ENCODE measurements around the gene HSH2D. TPM values are rescaled to one million over a fixed set of nuclear protein-coding genes. Genes with fewer than 3 reads are reported as not detected.
A peak's percentile ranks its signal among the peaks of the same experiment; 100 is the strongest.
"Not testable (repeated sequence)": the region's sequence is repeated elsewhere in the genome, so short reads cannot be mapped to it uniquely, and the experiment has no call there.

Gene HSH2D
- total RNA-seq, 2 donors from 2014 or later, result 23.9 to 49.8 TPM

DNA sequence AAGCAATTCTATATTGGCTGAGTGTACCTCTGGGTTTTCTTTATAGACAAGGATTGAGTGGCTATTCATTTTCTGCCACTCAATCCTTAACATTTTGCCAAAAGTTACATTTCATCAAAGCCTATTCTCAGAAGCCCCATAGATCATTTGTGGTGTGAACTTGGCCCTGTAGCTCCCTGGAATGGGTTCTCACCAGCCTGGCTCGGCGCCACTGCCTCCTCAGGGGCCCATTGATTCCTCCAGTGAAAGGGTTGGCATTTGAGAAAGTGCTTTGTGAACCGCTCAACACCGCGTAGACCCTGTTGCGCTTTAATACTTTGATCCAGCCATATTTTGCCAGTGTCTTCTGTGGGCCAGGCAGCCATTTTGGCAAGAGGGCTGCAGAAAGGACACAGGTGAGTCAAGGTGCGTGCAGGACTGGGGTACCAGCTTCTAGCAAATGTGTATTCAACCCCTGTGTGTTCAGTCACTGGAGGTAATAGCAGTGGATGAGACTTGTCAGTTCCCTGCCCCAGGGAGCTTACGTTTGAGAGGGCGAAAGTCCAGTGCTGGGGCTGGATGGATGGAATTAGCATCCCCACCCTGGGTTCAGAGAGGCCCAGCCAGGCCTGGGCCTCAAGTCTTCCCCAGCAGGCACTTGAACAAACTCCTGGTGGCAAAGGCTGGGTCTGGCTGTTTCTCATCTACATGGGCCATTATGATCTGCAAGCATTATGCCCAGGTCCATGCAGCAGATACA lies 28.0 kb upstream of the HSH2D start:
- ATAC-seq (no peak), DNase-seq (ENCODE audit: low spot score in 2 of 2) (no peak)
- Mint-ChIP-seq H3K36me3 (peaks cover 22 to 27% of the 10 kb centered on the region in 2 donors), H3K27ac (peak overlapping the region; percentile 38 to 93), H3K9me3 (no peaks in the 10 kb centered on the region)

DNA sequence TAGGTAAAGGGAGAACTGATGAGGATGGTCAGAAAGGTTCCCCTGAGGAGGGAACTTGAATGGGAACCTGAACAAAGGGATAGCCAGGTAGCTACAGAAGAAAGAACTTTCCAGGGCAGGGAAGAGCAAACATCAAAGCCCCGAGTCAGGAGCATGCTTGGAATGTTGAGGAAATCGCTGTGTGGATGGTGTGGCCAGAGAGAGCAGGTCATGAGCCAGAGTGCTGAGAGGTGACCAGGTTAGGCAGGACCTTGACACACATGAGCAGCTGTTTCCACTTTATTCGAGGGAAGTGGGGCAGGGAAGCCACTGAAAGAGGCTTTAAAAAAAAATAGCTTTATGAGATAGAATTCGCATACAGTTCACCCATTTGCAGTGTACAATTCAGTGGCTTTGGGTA lies 27.4 kb upstream of the HSH2D start:
- DNase-seq (ENCODE audit: low spot score in 2 of 2) (no peak), ATAC-seq (no peak)
- no peaks in the 10 kb centered on the region for H3K9me3 Mint-ChIP-seq
- peak overlapping the region; percentile 38 to 93 for H3K27ac Mint-ChIP-seq
- peaks cover 22 to 27% of the 10 kb centered on the region in 2 donors for H3K36me3 Mint-ChIP-seq

DNA sequence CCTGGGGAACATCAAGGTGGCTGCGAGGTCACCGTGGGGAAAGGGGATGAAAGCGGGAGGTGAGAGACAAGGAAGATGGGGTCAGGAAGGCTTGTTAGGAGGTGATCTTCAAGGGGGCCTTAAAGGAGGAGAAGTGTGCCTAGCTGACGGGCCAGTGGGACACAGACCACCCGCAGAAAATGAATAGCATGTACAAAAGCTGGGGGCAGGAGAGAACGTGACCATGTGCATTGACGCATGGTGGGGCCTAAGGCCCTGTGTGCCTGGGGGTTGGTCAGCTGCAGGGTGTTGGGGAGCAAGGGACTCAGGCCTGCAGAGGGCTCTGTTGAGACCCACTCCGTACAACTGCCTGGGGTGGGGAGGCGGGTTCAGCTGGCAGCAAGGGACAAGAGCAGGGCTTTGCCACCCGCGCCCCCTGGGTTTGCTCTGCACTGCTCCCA lies 25.9 kb upstream of the HSH2D start:
- no peak for DNase-seq (ENCODE audit: low spot score in 2 of 2)
- H3K27ac Mint-ChIP-seq, result peak overlapping the region; percentile 73 to 91
- peaks cover 12 to 15% of the 10 kb centered on the region in 2 donors for H3K36me3 Mint-ChIP-seq

DNA sequence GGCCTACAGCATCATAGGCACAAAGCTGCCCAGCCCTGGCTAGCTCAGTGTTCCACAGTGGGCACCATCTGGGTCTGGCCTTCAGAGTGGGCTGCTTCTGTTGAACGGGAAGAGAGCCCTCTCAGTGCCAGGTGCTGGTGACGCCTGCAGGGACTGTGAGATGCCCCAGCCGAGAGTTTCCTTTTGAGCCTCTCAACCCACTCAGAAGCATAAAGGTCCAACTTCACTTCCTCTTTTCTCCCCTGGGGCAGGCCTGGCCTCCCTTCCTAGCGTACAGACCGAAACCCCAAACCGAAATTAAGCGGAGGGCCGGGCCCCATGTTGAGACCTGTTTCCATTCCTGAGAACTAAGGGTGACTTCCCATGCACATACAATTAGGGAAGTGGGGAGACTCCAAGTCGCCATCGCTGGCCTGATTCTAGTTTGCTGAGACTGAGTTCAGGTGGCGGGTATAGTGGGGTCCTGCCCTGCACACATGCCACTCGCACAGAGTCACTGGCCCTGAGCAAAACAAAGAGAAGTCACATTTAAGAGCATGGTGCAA lies 24.9 kb upstream of the HSH2D start:
- H3K36me3 Mint-ChIP-seq, result peaks cover 9 to 14% of the 10 kb centered on the region in 2 donors
- DNase-seq (ENCODE audit: low spot score in 2 of 2), result peak; percentile 34 to 73
- H3K27ac Mint-ChIP-seq, result peak overlapping the region; percentile 60 to 91
- no peaks in the 10 kb centered on the region for H3K9me3 Mint-ChIP-seq
- peak; percentile 70 to 80 for ATAC-seq

More for the DNA sequence above, 25.9 kb upstream of the HSH2D start:
- ATAC-seq, result no peak
- H3K9me3 Mint-ChIP-seq, result no peaks in the 10 kb centered on the region

DNA sequence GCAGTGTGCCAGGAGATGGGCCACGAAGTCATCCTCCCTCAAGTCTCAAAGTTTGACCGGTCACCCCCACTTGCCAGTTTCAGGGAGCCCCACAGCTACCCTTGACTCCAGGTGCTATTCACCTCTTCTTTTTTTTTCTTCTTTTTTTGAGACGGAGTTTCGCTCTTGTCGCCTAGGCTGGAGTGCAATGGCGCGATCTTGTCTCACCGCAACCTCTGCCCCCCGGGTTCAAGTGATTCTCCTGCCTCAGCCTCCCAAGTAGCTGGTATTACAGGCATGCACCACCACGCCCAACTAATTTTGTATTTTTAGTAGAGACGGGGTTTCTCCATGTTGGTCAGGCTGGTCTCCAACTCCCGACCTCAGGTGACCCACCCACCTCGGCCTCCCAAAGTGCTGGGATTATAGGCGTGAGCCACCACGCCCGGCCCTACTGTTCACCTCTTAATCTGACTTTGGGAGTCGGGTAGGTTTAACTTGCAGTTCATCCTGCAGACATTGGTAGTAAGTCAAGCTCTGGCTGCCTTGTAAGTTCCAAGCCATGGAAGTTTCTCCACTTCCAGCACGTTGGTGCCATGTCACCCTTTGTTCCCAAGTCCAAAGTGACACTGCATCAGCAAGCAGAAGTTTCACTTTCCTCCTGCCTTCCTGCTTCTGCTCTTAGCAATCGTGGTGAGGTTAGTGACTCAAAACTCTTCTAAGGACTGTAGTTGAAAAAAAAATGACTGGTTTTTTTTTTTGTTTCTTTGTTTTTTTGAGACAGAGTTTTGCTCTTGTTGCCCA lies 24.2 kb upstream of the HSH2D start:
- H3K36me3 Mint-ChIP-seq, result peaks cover 13 to 17% of the 10 kb centered on the region in 2 donors
- ATAC-seq (peak; percentile 80 to 87), DNase-seq (ENCODE audit: low spot score in 2 of 2) (peak in 1 of 2 donors; percentile 43)
- H3K27ac Mint-ChIP-seq, result peak overlapping the region; percentile 91 to 95
- H3K9me3 Mint-ChIP-seq, result not testable (repeated sequence)

DNA sequence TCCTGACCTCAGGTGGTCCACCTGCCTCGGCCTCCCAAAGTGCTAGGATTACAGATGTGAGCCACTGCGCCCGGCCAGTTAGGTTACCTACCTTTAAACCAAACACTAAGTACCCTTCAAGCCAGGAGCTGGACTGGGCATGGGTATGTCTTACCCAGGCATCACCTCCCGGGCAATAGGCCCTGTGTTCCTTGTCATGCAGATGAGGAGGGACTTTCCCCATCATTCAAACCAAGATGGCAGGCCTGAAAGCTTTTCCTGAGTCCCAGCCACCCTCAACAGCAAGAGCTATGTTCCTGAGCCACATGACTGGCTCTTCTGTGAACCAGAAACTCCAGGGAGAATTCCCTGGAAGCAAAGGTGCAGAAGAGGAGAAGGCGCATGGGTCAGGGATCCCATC lies 22.3 kb upstream of the HSH2D start:
- H3K27ac Mint-ChIP-seq, result no peak overlapping the region
- no peak for ATAC-seq
- DNase-seq (ENCODE audit: low spot score in 2 of 2), result no peak
- H3K36me3 Mint-ChIP-seq, result peaks cover 13 to 14% of the 10 kb centered on the region in 2 donors
- H3K9me3 Mint-ChIP-seq, result no peaks in the 10 kb centered on the region

DNA sequence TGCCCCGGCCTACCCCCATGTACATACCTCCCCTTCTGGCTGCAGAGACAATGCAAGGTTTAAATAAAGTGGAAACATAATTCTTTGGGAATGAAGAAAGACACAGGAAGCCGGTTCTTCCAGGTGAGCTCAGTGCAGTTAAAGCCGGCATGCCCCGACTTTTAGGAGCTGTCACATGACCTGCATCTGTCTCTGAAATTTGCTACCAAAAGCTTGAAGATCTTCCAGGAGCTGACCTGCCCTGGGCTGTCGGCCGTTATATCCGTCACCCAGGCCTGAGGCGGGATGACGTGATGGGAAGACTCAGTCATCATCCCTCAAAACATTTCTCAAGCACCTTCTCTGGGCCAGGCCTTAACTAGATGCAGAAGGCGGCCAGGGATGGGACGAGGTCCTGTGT lies 21.5 kb upstream of the HSH2D start:
- Mint-ChIP-seq H3K27ac (no peak overlapping the region), H3K36me3 (peaks cover 12 to 14% of the 10 kb centered on the region in 2 donors), H3K9me3 (no peaks in the 10 kb centered on the region)
- ATAC-seq (no peak), DNase-seq (ENCODE audit: low spot score in 2 of 2) (no peak)

DNA sequence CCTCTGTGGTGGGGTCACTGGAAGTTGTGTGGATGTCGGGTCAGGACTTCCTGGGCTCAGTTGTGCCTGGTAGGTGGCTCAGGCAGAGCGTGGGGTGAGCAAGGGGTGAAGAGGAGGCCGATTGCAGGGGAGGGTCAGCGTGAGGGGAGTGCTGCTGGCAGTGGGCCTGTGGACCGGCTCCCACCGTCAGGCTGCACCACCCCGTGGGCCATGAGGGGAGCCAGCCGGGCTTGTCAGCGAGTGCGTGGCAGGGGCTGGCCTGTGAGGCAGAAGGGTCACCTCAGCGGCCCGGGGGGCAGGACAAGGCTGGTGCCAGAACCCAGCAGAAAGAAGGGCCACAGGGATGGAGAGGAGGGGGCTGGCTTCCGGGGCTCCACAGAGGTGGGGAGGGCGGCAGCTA lies 18.5 kb upstream of the HSH2D start:
- H3K36me3 Mint-ChIP-seq, result peaks cover 19 to 21% of the 10 kb centered on the region in 2 donors
- H3K9me3 Mint-ChIP-seq, result no peaks in the 10 kb centered on the region
- ATAC-seq, result no peak
- no peak for DNase-seq (ENCODE audit: low spot score in 2 of 2)
- H3K27ac Mint-ChIP-seq, result peak overlapping the region; percentile 44 to 70

DNA sequence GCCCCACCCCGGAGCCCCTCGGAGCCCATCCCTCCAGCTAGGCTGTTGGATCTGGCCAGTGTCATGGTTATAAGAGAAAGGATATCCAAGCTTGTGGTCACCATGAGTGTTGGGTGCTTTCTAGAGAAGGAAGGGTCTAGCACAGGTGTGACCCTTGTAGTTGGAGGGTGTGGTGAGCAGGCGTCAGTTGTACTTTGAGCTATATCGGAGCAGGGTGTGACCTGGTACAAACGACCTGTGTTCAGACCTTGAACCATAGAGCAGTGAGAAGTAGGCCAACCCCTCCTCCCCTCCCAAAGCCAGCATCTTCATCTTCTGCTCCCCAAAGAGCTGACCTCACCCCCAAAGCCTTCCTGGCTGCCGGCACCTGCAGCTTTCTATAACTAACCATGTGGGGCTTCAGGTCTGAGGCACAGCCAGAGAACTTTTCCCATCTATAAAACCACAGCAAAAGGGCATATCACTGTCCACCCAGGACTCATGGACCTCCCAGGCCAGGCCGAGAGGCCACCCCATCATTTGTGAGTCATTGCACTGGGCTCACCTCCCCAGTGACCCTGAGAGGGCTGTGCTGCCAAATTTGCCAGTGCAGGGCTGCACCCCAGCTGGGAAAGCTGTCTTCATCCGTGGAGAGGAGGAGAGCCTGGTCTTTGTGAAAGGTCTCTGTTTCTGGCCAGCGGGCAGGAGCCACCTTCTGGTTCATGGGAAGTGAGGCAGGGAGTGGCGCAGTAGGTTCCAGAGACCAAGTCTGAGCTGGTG lies 17.6 kb upstream of the HSH2D start:
- peaks cover 25 to 30% of the 10 kb centered on the region in 2 donors for H3K36me3 Mint-ChIP-seq
- no peak for DNase-seq (ENCODE audit: low spot score in 2 of 2)
- no peak for ATAC-seq
- H3K27ac Mint-ChIP-seq, result peak overlapping the region in 1 of 2 donors; percentile 84
- H3K9me3 Mint-ChIP-seq, result peaks cover 0 to under 1% of the 10 kb centered on the region in 2 donors

DNA sequence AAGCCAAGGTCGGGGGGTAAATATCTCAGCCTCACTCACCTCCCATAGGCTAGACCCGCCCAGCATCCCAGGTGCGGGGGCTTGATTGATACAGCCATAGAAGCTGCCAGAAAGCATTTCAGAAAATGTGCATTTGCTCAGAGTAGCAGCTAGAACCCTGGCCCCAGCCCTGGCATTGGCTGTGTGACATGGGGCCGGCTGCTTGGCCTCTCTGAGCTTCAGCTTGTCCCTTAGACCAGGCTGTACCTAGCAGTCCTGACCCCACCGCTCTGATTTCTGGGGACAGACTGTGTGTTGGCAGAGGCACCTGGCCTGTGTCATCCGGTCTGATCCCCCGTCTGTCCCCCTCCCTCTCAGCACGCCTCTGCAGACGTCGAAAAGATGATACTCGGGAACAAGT lies 16.4 kb upstream of the HSH2D start:
- Mint-ChIP-seq H3K27ac (no peak overlapping the region), H3K9me3 (peaks cover 11% of the 10 kb centered on the region in 2 donors), H3K36me3 (peaks cover 36 to 42% of the 10 kb centered on the region in 2 donors)
- no peak for ATAC-seq
- DNase-seq (ENCODE audit: low spot score in 2 of 2), result no peak

DNA sequence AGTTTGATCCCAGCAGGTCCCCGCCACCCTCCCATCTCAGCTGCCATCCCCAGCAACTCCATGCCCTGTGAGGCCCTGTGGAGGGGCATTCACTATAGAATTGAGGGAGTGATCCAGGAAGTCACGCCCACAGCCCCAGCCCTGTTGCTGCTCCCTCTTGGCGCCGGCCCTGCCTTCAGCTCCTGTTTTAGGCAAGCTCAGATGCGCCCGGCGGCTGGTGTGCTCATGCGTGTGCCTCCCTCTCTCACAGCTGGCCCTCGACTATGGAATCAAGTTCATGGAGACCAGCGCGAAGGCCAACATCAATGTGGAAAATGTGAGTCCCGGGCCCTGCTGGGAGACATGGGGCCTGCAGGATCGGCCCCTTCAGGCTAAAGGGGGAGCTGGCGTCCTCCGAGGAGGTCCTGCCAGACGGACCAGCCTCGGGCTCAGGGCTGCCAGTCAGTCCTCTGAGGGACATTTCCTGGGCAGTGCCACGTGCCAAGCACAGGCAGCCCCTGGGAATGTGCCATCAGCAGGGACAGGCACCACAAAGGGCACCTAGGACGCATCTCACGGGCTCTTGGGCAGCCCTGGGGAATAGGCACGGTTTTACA lies 15.6 kb upstream of the HSH2D start:
- H3K27ac Mint-ChIP-seq, result no peak overlapping the region
- peaks cover 11 to 12% of the 10 kb centered on the region in 2 donors for H3K9me3 Mint-ChIP-seq
- DNase-seq (ENCODE audit: low spot score in 2 of 2) (no peak), ATAC-seq (no peak)
- peaks cover 44 to 50% of the 10 kb centered on the region in 2 donors for H3K36me3 Mint-ChIP-seq

DNA sequence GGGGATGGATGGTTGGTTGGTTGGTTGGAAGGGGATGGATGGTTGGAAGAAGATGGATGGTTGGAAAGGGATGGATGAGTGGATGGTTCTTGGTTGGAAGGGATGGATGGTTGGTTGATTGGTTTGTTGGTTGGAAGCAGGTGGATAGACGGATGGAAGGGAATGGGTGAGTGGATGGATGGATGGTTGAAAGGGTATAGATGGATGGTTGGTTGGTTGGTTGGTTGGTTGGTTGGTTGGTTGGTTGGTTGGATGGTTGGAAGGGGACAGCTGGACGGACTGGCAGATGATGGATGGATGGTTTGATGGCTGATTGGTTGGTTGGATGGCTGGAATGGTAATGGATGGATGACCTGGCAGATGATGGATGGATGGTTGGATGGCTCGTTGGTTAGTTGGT lies 11.8 kb upstream of the HSH2D start:
- DNase-seq (ENCODE audit: low spot score in 2 of 2), result no peak
- ATAC-seq, result no peak
- Mint-ChIP-seq H3K36me3 (peaks cover 48 to 54% of the 10 kb centered on the region in 2 donors), H3K27ac (peak overlapping the region; percentile 30 to 55), H3K9me3 (peaks cover 11 to 19% of the 10 kb centered on the region in 2 donors)

DNA sequence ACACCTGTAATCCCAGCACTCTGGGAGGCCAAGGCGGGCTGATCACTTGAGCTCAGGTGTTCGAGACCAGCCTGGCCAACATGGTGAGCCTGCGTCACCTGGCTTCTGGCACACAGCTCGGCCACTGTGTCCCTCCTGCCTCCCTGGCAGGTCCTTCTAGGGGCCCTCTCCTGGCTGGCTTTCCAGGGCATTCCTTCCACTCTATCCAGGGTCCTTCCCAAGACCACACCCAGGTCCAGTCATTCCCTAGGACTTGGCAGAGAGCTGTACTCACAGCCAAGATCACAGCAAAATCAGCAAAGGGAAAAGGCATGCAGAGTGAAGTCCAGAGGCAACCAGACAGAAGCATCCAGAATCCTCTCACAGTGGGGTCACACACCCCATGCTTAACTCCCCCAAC lies 9.7 kb upstream of the HSH2D start:
- ATAC-seq, result no peak
- no peak for DNase-seq (ENCODE audit: low spot score in 2 of 2)
- H3K9me3 Mint-ChIP-seq, result peaks cover 11 to 19% of the 10 kb centered on the region in 2 donors
- H3K36me3 Mint-ChIP-seq, result peaks cover 43 to 49% of the 10 kb centered on the region in 2 donors
- no peak overlapping the region for H3K27ac Mint-ChIP-seq

DNA sequence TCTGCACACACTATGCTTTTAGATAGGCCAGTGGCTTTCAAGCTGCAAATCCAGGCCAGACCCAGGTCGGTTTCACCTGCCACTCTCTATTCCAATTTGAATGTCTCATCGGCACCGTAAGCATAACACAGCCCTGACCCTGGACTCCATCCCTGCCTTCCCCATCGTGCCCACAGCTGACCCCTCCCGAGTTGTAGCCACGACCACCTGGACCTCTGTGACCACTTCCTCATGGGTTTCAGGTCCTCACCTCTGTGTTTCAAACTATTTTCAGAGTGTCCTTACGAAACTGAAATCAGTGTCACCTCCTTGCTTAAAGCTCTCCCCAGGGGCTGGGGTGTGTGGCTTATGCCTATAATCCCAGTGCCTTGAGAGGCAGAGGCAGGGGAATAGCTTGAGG lies 9.0 kb upstream of the HSH2D start:
- peaks cover 11 to 19% of the 10 kb centered on the region in 2 donors for H3K9me3 Mint-ChIP-seq
- peaks cover 37 to 42% of the 10 kb centered on the region in 2 donors for H3K36me3 Mint-ChIP-seq
- ATAC-seq (no peak), DNase-seq (ENCODE audit: low spot score in 2 of 2) (no peak)
- peak overlapping the region in 1 of 2 donors; percentile 11 for H3K27ac Mint-ChIP-seq

DNA sequence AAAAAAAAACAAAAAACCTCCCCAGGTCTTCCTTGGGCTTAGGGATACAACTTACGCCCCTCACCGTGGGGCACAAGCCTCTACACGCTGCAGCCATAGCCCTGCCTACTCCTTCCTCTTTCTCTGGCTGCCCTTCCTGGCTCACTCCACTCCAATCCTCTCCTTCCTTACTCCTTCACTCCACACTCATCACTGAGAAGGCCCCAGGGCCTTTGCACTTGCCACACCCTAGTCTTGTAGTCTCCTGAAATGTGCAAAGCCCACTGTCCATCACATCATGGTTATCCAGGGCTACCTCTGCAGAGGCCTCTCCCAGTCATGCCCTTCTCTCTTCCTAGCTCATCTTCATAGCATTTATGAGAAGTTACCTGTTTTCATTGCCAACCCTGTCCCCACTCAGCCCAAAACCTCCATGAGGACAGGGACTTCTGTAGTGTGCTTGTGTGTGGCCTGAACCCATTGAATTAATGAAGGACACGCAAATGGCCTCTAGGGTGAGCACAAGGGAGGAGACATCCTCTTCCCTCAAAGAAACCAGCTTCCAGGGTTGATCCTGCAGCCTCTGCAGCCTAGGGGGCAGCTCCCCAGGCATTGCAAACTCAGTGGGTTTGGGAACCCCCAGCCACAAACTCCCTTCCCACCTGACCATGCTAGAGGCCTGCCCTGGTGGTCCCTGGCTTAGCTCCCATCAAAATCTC lies 7.9 kb upstream of the HSH2D start:
- peaks cover 29 to 31% of the 10 kb centered on the region in 2 donors for H3K36me3 Mint-ChIP-seq
- ATAC-seq (peak in 1 of 2 donors; percentile 8), DNase-seq (ENCODE audit: low spot score in 2 of 2) (no peak)

More for the DNA sequence above, 7.9 kb upstream of the HSH2D start:
- Mint-ChIP-seq H3K27ac (peak overlapping the region in 1 of 2 donors; percentile 12), H3K9me3 (peaks cover 11 to 19% of the 10 kb centered on the region in 2 donors)

All from activated naive CD4-positive, alpha-beta T cell treated with anti-CD3 and anti-CD28 coated beads, Interleukin-2, amount 50 U/mL, for 72 hours (primary cell).